Breast epithelium (tissue), 4 donors: ENCODE data around the gene SLIT1. TPM values are rescaled to one million over a fixed set of nuclear protein-coding genes. Genes with fewer than 3 reads are reported as not detected.

Experiments used
- DNase-seq, 2 donors: peaks; one replicate each; pipeline ENCODE4 v3.0.0-alpha.2; 2019; ENCODE audit warnings: low spot score in 2 of 2
- H3K27ac ChIP-seq, 2 donors: fragments of 200-600 bp; sonication (generic) in 1 of 2; one replicate each; pipeline ENCODE4 v1.5.1; 2016 to 2019; ENCODE audit warnings: mild to moderate bottlenecking in 1 of 2
- H3K27me3 ChIP-seq, 2 donors: fragments of 200-600 bp; sonication (generic) in 1 of 2; one replicate each; pipeline versions ENCODE4 v1.5.1 to v1.6.0; 2017 to 2019; ENCODE audit warnings: control low read depth in 1 of 2, mild to moderate bottlenecking in 1 of 2
- H3K36me3 ChIP-seq: fragments of 200-600 bp; one replicate; pipeline ENCODE4 v1.5.1; 2019
- H3K4me1 ChIP-seq, 2 donors: fragments of 200-600 bp; sonication (generic); one replicate each; pipeline ENCODE4 v1.5.1; 2016 to 2019; ENCODE audit warnings: control low read depth in 1 of 2
- H3K4me3 ChIP-seq, 3 donors: fragments of 200-600 bp; sonication (generic); 1 replicate in 2 of 3; 2 replicates in 1 of 3; pipeline ENCODE4 v1.5.1; 2016 to 2019; ENCODE audit warnings: mild to moderate bottlenecking in 3 of 3, moderate library complexity in 2 of 3
- H3K9me3 ChIP-seq, 2 donors: fragments of 200-600 bp; sonication (generic) in 1 of 2; one replicate each; pipeline ENCODE4 v1.5.1; 2016 to 2019; ENCODE audit warnings: control low read depth in 1 of 2
- POLR2A ChIP-seq: fragments of 450-650 bp; IDR thresholded peaks from one replicate; pipeline ENCODE4 v1.6.1; 2016; ENCODE audit warnings: antibody characterized with exemption, mild to moderate bottlenecking, moderate library complexity
- POLR2AphosphoS5 ChIP-seq, 3 donors: sonication (generic); formaldehyde crosslinking; IDR thresholded peaks; one replicate each; pipeline ENCODE4 v1.6.1; 2017; ENCODE audit warnings: antibody characterized with exemption in 3 of 3
- intact Hi-C: fragments of 100-400 bp; cut with DNase I; formaldehyde crosslinking; loops from one replicate; pipeline ENCODE4 v1.15.1; 2023; ENCODE audit warnings: low total_unique reads
- total RNA-seq, 3 donors: library from RNA; depleted of rRNA; stranded (reverse); fragments of >200 nt; gene quantifications; one replicate each; pipeline ENCODE4 v1.1.0, GENCODE V29; 2016
- TF ChIP-seq, protein P1 (sequence below), 3 donors: fragments of 450-650 bp; IDR thresholded peaks; one replicate each; pipeline ENCODE4 v1.5.1; 2016 to 2017; ENCODE audit warnings: antibody characterized with exemption in 3 of 3, mild to moderate bottlenecking in 3 of 3, moderate library complexity in 3 of 3

SLIT1 gene
- total RNA-seq, 3 donors from 2014 or later, result under 0.01 to 0.44 (median 0.16) TPM

- H3K4me1 ChIP-seq, result no peaks in the 10 kb centered on the region
- intact Hi-C loops, result no loop called here
- no peak overlapping the region for H3K27ac ChIP-seq
- no peaks in the 10 kb centered on the region for H3K9me3 ChIP-seq
- no peak for TF ChIP-seq POLR2A
- no peak for TF ChIP-seq POLR2AphosphoS5 (IDR thresholded peaks at IDR 0.05)
- TF ChIP-seq, protein P1, sequence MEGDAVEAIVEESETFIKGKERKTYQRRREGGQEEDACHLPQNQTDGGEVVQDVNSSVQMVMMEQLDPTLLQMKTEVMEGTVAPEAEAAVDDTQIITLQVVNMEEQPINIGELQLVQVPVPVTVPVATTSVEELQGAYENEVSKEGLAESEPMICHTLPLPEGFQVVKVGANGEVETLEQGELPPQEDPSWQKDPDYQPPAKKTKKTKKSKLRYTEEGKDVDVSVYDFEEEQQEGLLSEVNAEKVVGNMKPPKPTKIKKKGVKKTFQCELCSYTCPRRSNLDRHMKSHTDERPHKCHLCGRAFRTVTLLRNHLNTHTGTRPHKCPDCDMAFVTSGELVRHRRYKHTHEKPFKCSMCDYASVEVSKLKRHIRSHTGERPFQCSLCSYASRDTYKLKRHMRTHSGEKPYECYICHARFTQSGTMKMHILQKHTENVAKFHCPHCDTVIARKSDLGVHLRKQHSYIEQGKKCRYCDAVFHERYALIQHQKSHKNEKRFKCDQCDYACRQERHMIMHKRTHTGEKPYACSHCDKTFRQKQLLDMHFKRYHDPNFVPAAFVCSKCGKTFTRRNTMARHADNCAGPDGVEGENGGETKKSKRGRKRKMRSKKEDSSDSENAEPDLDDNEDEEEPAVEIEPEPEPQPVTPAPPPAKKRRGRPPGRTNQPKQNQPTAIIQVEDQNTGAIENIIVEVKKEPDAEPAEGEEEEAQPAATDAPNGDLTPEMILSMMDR (IDR thresholded peaks at IDR 0.05), result no peak
- no peak overlapping the region for H3K4me3 ChIP-seq
- H3K27me3 ChIP-seq, result no peaks in the 10 kb centered on the region
- no peak for DNase-seq
- no peaks in the 10 kb centered on the region for H3K36me3 ChIP-seq
These were observed 66.6 kb downstream of the SLIT1 start for GRCh38 chr10:97119058-97119745.

- H3K27me3 ChIP-seq, result no peaks in the 10 kb centered on the region
- intact Hi-C loops, result no loop called here
- H3K36me3 ChIP-seq, result no peaks in the 10 kb centered on the region
- H3K9me3 ChIP-seq, result no peaks in the 10 kb centered on the region
- no peak overlapping the region for H3K27ac ChIP-seq
- DNase-seq, result no peak
- no peak for TF ChIP-seq POLR2A
- TF ChIP-seq POLR2AphosphoS5 (IDR thresholded peaks at IDR 0.05), result no peak
- TF ChIP-seq, protein P1 (IDR thresholded peaks at IDR 0.05), result no peak
- no peak overlapping the region for H3K4me3 ChIP-seq
- H3K4me1 ChIP-seq, result no peaks in the 10 kb centered on the region
These were observed 68.4 kb downstream of the SLIT1 start for GRCh38 chr10:97117372-97117771.

DNA sequence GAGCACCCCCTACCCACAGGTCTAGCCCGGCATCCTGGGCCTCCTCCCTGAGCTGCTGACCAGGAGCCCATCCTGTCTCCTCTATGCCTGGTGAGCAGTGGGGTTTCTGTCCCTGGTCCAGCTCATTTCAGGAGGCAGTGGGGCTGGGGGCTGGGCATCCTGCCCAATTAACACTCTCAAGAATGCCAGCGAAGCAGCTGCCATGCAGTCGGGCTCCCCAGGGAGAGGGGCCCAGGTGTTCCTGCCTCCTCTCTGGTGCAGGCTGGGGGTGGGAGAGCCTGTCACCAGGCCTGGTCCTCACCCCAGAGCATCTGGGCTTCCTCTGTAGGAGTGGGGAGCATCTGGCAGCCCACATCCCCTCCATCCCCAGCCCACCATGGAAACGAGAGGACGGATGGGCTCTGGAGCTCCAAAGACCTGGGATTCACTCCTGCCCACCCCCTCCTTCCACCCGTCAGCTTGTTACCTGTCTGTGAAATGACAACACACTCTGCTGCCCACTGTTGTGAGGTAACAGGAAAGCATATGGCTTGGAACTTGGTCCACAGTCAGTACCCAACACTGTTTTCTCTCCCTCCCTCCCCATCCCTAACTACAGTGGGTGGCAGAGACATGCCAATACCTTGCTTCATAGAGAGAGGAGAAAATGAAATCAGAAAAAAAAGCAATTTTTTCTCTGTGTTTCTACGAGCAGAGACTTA is 69.1 kb downstream of the SLIT1 start:
- intact Hi-C loops, result no loop called here
- TF ChIP-seq POLR2AphosphoS5 (IDR thresholded peaks at IDR 0.05) (no peak), POLR2A (no peak)
- TF ChIP-seq, protein P1 (IDR thresholded peaks at IDR 0.05), result no peak
- no peaks in the 10 kb centered on the region for H3K4me1 ChIP-seq
- H3K9me3 ChIP-seq, result no peaks in the 10 kb centered on the region
- no peaks in the 10 kb centered on the region for H3K27me3 ChIP-seq
- H3K27ac ChIP-seq, result no peak overlapping the region
- H3K4me3 ChIP-seq, result no peak overlapping the region
- no peak for DNase-seq
- H3K36me3 ChIP-seq, result no peaks in the 10 kb centered on the region

GRCh38 chr10:97115846-97116245 is 69.9 kb downstream of the SLIT1 start:
- TF ChIP-seq POLR2AphosphoS5 (IDR thresholded peaks at IDR 0.05) (no peak), POLR2A (no peak)
- TF ChIP-seq, protein P1 (IDR thresholded peaks at IDR 0.05), result no peak
- no peaks in the 10 kb centered on the region for H3K27me3 ChIP-seq
- intact Hi-C loops, result no loop called here
- DNase-seq, result no peak
- H3K36me3 ChIP-seq, result no peaks in the 10 kb centered on the region
- no peak overlapping the region for H3K27ac ChIP-seq
- no peaks in the 10 kb centered on the region for H3K4me1 ChIP-seq
- H3K9me3 ChIP-seq, result no peaks in the 10 kb centered on the region
- no peak overlapping the region for H3K4me3 ChIP-seq

- Histone ChIP-seq H3K36me3 (no peaks in the 10 kb centered on the region), H3K27ac (no peak overlapping the region), H3K4me3 (no peak overlapping the region), H3K4me1 (no peaks in the 10 kb centered on the region), H3K27me3 (no peaks in the 10 kb centered on the region), H3K9me3 (no peaks in the 10 kb centered on the region)
- no peak for DNase-seq
- no peak for TF ChIP-seq POLR2A
- TF ChIP-seq, protein P1 (IDR thresholded peaks at IDR 0.05), result no peak
- TF ChIP-seq POLR2AphosphoS5 (IDR thresholded peaks at IDR 0.05), result no peak
- intact Hi-C loops, result no loop called here
These were observed 74.1 kb downstream of the SLIT1 start for GRCh38 chr10:97111615-97112014.
